Neural cell (in vitro differentiated cells): ENCODE measurements around the gene RXFP3. TPM values are rescaled to one million over a fixed set of nuclear protein-coding genes. Genes with fewer than 3 reads are reported as not detected.

Experiments
- H2AFZ ChIP-seq: fragments of 200-600, 300-800 bp; sonication (generic), shearing (Covaris generic); 2 replicates; pipeline ENCODE4 v1.6.0; 2014; ENCODE audit warnings: low read depth, mild to moderate bottlenecking, antibody characterized with exemption, low read length, moderate library complexity
- H3F3A ChIP-seq: fragments of 200-600 bp; shearing (Covaris generic); 2 replicates; pipeline ENCODE4 v1.6.1; 2016; ENCODE audit warnings: mild to moderate bottlenecking, moderate library complexity, mixed read lengths, antibody characterized with exemption, low read length; ENCODE audit not compliant: insufficient read depth, poor library complexity, severe bottlenecking
- H3K27ac ChIP-seq: fragments of 200-600, 300-800 bp; sonication (generic), shearing (Covaris generic); 2 replicates; pipeline ENCODE4 v1.5.1; 2014; ENCODE audit warnings: mild to moderate bottlenecking, low read length, moderate library complexity
- H3K27me3 ChIP-seq: fragments of 300-800, 200-600 bp; sonication (generic), shearing (Covaris generic); 2 replicates; pipeline ENCODE4 v1.6.0; 2014; ENCODE audit warnings: mild to moderate bottlenecking, low read depth, low read length, moderate library complexity; ENCODE audit not compliant: insufficient read depth
- H3K36me3 ChIP-seq: fragments of 300-800, 200-600 bp; sonication (generic), shearing (Covaris generic); 2 replicates; pipeline ENCODE4 v1.5.1; 2014; ENCODE audit warnings: mild to moderate bottlenecking, antibody characterized with exemption, low read length, moderate library complexity; ENCODE audit not compliant: insufficient read depth
- H3K4me2 ChIP-seq: fragments of 300-800, 200-600 bp; sonication (generic), shearing (Covaris generic); 2 replicates; pipeline ENCODE4 v1.6.0; 2014; ENCODE audit warnings: mild to moderate bottlenecking, low read length
- H3K4me3 ChIP-seq: fragments of 300-800, 200-600 bp; sonication (generic), shearing (Covaris generic); 2 replicates; pipeline ENCODE4 v1.5.1; 2014; ENCODE audit warnings: mild to moderate bottlenecking, low read length, moderate library complexity
- H3K79me2 ChIP-seq: fragments of 200-600 bp; shearing (Covaris generic); replicated peaks from 2 replicates; pipeline ENCODE4 v1.6.0; 2014; ENCODE audit warnings: mild to moderate bottlenecking, low read length, moderate library complexity; ENCODE audit not compliant: insufficient read depth
- H3K9ac ChIP-seq: fragments of 300-800, 200-600 bp; sonication (generic), shearing (Covaris generic); 2 replicates; pipeline ENCODE4 v1.6.1; 2016; ENCODE audit warnings: mild to moderate bottlenecking, low read length, mixed read lengths
- H3K9me2 ChIP-seq: fragments of 200-600 bp; shearing (Covaris generic); 2 replicates; pipeline ENCODE4 v1.6.1; 2016; ENCODE audit warnings: mild to moderate bottlenecking, low read length, mixed read lengths; ENCODE audit not compliant: insufficient read depth
- H3K9me3 ChIP-seq: fragments of 200-600, 300-800 bp; sonication (generic), shearing (Covaris generic); 2 replicates; pipeline ENCODE4 v1.6.1; 2016; ENCODE audit warnings: mild to moderate bottlenecking, mixed run types, low read length, moderate library complexity, mixed read lengths
- H4K20me1 ChIP-seq: fragments of 200-600 bp; shearing (Covaris generic); 2 replicates; pipeline ENCODE4 v1.6.1; 2016; ENCODE audit warnings: mild to moderate bottlenecking, mixed run types; ENCODE audit not compliant: insufficient read depth
- EP300 ChIP-seq: fragments of 450-650 bp; conservative IDR thresholded peaks from 2 replicates; pipeline ENCODE4 v1.6.1; 2014; ENCODE audit warnings: antibody characterized with exemption, mild to moderate bottlenecking, moderate library complexity; ENCODE audit not compliant: poor library complexity, severe bottlenecking
- EZH2 ChIP-seq: fragments of 200-600, 300-800 bp; shearing (Covaris generic), sonication (generic); IDR thresholded peaks from 2 replicates; pipeline ENCODE4 v1.6.1; 2014; ENCODE audit warnings: antibody characterized with exemption, low read length, borderline replicate concordance, mild to moderate bottlenecking; ENCODE audit not compliant: insufficient read depth, poor library complexity, severe bottlenecking
- MXI1 ChIP-seq: fragments of 450-650 bp; conservative IDR thresholded peaks from 2 replicates; pipeline ENCODE4 v1.6.1; 2014; ENCODE audit warnings: antibody characterized with exemption, mild to moderate bottlenecking; ENCODE audit not compliant: poor library complexity, severe bottlenecking
- POLR2AphosphoS5 ChIP-seq: IDR thresholded peaks from 2 replicates; pipeline ENCODE4 v1.6.1; 2012
- RAD21 ChIP-seq: fragments of 450-650 bp; conservative IDR thresholded peaks from 2 replicates; pipeline ENCODE4 v1.6.1; 2014; ENCODE audit warnings: antibody characterized with exemption, mild to moderate bottlenecking, moderate library complexity
- SMC3 ChIP-seq: fragments of 450-650 bp; conservative IDR thresholded peaks from 2 replicates; pipeline ENCODE4 v1.6.1; 2014; ENCODE audit warnings: antibody characterized with exemption, mild to moderate bottlenecking, moderate library complexity; ENCODE audit not compliant: poor library complexity
- TAF1 ChIP-seq: IDR thresholded peaks from 2 replicates; pipeline ENCODE4 v1.6.1; 2012; ENCODE audit warnings: low read depth
- polyA minus RNA-seq: library from RNA; depleted of rRNA, polyadenylated mRNA; stranded (reverse); fragments of >200 nt; gene quantifications from 2 replicates; pipeline ENCODE4 v1.2.3, GENCODE V29; 2014
- polyA plus RNA-seq: library from polyadenylated mRNA; depleted of rRNA; stranded (reverse); fragments of >200 nt; gene quantifications from 2 replicates; pipeline ENCODE4 v1.2.3, GENCODE V29; 2014
- TF ChIP-seq, protein P1 (sequence below): fragments of 450-650 bp; IDR thresholded peaks from 2 replicates; pipeline ENCODE4 v1.5.1; 2014; ENCODE audit warnings: antibody characterized with exemption, mild to moderate bottlenecking, moderate library complexity; ENCODE audit not compliant: poor library complexity, severe bottlenecking
- TF ChIP-seq, protein P2 (sequence below): IDR thresholded peaks from 2 replicates; pipeline ENCODE4 v1.6.1; 2012; ENCODE audit warnings: borderline replicate concordance

RXFP3 gene, protein sequence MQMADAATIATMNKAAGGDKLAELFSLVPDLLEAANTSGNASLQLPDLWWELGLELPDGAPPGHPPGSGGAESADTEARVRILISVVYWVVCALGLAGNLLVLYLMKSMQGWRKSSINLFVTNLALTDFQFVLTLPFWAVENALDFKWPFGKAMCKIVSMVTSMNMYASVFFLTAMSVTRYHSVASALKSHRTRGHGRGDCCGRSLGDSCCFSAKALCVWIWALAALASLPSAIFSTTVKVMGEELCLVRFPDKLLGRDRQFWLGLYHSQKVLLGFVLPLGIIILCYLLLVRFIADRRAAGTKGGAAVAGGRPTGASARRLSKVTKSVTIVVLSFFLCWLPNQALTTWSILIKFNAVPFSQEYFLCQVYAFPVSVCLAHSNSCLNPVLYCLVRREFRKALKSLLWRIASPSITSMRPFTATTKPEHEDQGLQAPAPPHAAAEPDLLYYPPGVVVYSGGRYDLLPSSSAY
- polyA plus RNA-seq (not detected in 2 replicates), polyA minus RNA-seq (0.24 and 0.46 TPM in 2 replicates)

- Histone ChIP-seq H3K9ac (peak within 1 kb of the TSS; percentile 35), H4K20me1 (no peaks in the 10 kb centered on the region), H2AFZ (no peak within 1 kb of the TSS), H3K4me3 (peak within 1 kb of the TSS; percentile 67), H3F3A (no peaks in the 10 kb centered on the region), H3K27me3 (peaks cover 23% of the 10 kb centered on the region), H3K9me2 (no peaks in the 10 kb centered on the region), H3K4me2 (peak within 1 kb of the TSS; percentile 46), H3K9me3 (no peaks in the 10 kb centered on the region), H3K27ac (no peak within 1 kb of the TSS), H3K36me3 (no peaks in the 10 kb centered on the region), H3K79me2 (no peaks in the 10 kb centered on the region)
- TF ChIP-seq TAF1: no peak
- TF ChIP-seq RAD21: no peak
- TF ChIP-seq EP300: no peak
Observed at GRCh38 chr5:33936381-33937016, at the start of gene RXFP3. Gene RXFP3 (plus strand): TSS chr5:33936386. CDS start chr5:33936741, 355 bp downstream.

DNA sequence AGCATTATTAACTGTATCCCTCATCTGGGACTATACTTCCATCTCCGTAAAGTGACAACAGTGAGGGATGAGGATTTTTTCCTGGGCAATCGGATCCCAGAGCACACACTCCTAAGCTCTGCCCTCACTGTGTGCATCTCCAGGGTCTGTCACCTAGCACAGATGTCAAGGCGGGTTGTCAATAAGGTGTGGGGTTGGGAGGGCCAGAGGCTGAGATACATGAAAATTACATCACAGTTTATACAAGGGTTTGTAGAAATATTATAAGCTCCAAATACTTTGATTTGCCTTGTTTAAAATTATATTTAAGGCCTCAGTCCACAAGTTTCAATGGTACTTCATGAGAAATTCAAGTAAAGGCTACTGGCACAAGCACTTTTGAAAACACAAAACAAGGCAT, 48.9 kb upstream of the RXFP3 start:
- no peak overlapping the region for H3K27ac ChIP-seq
- H3K9me2 ChIP-seq: no peaks in the 10 kb centered on the region
- H3K4me3 ChIP-seq: no peak overlapping the region
- no peaks in the 10 kb centered on the region for H4K20me1 ChIP-seq
- no peak overlapping the region for H3K9ac ChIP-seq
- peaks cover 9% of the 10 kb centered on the region for H3K27me3 ChIP-seq
- H3K4me2 ChIP-seq: no peak overlapping the region
- no peaks in the 10 kb centered on the region for H3K36me3 ChIP-seq
- H3K79me2 ChIP-seq: no peaks in the 10 kb centered on the region
- H3F3A ChIP-seq: no peaks in the 10 kb centered on the region
- TF ChIP-seq POLR2AphosphoS5 (no peak), SMC3 (no peak), EP300 (no peak), TAF1 (no peak), EZH2 (no peak), MXI1 (no peak), RAD21 (no peak)
- TF ChIP-seq, protein P1, sequence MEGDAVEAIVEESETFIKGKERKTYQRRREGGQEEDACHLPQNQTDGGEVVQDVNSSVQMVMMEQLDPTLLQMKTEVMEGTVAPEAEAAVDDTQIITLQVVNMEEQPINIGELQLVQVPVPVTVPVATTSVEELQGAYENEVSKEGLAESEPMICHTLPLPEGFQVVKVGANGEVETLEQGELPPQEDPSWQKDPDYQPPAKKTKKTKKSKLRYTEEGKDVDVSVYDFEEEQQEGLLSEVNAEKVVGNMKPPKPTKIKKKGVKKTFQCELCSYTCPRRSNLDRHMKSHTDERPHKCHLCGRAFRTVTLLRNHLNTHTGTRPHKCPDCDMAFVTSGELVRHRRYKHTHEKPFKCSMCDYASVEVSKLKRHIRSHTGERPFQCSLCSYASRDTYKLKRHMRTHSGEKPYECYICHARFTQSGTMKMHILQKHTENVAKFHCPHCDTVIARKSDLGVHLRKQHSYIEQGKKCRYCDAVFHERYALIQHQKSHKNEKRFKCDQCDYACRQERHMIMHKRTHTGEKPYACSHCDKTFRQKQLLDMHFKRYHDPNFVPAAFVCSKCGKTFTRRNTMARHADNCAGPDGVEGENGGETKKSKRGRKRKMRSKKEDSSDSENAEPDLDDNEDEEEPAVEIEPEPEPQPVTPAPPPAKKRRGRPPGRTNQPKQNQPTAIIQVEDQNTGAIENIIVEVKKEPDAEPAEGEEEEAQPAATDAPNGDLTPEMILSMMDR: no peak
- TF ChIP-seq, protein P2, sequence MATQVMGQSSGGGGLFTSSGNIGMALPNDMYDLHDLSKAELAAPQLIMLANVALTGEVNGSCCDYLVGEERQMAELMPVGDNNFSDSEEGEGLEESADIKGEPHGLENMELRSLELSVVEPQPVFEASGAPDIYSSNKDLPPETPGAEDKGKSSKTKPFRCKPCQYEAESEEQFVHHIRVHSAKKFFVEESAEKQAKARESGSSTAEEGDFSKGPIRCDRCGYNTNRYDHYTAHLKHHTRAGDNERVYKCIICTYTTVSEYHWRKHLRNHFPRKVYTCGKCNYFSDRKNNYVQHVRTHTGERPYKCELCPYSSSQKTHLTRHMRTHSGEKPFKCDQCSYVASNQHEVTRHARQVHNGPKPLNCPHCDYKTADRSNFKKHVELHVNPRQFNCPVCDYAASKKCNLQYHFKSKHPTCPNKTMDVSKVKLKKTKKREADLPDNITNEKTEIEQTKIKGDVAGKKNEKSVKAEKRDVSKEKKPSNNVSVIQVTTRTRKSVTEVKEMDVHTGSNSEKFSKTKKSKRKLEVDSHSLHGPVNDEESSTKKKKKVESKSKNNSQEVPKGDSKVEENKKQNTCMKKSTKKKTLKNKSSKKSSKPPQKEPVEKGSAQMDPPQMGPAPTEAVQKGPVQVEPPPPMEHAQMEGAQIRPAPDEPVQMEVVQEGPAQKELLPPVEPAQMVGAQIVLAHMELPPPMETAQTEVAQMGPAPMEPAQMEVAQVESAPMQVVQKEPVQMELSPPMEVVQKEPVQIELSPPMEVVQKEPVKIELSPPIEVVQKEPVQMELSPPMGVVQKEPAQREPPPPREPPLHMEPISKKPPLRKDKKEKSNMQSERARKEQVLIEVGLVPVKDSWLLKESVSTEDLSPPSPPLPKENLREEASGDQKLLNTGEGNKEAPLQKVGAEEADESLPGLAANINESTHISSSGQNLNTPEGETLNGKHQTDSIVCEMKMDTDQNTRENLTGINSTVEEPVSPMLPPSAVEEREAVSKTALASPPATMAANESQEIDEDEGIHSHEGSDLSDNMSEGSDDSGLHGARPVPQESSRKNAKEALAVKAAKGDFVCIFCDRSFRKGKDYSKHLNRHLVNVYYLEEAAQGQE: no peak
- no peak overlapping the region for H2AFZ ChIP-seq
- no peaks in the 10 kb centered on the region for H3K9me3 ChIP-seq
